ENCODE measurements around the gene RANGAP1.
"Not testable (repeated sequence)": the region's sequence is repeated elsewhere in the genome, so short reads cannot be mapped to it uniquely, and the experiment has no call there.

Gene RANGAP1

DNA sequence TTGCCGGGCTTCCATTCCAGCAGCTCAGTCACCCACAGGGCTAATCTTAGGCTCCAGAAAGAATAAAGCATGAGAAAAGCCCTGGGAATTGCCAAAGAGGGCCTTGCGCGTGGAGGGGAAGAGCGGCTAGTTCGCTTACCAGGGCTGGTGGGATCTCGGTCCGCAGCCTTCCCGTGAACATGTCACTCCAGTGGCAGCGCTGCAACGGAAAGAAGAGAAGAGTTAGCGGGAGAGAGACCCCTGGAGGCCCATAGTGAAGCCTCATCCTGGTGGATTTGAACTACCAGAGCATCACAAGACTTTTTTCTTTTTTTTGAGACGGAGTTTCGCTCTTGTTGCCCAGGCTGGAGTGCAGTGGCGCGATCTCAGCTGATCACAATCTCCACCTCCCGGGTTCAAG, 18.0 kb downstream of the RANGAP1 start:
- intact Hi-C loops (cut with DNase I), result no loop called here
- DNase-seq, result no peak

DNA sequence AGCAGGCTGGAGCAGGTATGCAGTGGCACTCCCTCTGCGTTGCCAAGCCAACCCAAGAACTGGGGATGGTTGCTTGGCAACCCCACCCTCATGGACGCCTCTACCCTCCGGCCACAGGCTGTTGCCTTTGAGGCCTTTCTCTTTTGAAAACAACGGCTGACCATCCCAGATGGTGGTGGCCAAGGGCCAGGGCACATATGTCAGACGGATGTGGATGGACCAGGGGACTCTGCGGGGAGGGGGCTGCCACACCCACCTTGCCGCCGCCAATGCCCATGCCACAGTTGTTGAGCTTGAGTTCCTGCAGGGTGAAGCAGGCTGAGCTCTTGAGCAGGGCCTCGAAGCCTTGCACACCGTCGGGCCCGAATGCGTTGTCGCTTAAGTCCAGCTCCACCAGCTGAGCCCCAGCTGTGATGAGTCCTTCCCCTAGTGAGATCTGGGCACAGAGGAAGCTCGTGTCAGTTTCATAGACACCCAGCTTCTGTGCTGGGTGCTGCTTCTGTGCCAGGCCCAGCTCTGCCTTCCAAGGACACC, 21.5 kb downstream of the RANGAP1 start:
- intact Hi-C loops (cut with DNase I), result no loop called here
- peak; percentile 68 to 96 (median 90) for DNase-seq

DNA sequence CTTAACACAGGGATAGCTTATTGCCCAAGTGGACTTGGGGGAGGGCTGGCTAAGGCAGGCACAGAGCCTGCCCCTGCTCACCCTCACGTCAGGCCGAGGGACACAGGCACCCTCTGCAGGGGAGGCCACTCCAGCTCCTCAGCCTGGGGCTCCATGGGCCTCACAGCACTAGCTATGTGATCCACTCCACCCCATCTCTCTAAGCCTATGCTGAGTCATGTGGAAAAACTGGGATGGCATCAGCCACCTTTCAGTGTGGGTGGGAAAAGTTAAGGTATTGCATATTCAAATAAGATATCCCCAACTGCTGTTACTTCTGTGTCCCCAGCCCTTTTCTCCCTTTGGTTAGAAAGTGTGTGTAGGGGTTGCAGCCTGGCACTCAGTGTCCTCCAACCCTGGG, 22.3 kb downstream of the RANGAP1 start:
- intact Hi-C loops (cut with DNase I), result no loop called here
- DNase-seq, result peak in 26 of 42 donors; percentile 22 to 75 (median 50)

DNA sequence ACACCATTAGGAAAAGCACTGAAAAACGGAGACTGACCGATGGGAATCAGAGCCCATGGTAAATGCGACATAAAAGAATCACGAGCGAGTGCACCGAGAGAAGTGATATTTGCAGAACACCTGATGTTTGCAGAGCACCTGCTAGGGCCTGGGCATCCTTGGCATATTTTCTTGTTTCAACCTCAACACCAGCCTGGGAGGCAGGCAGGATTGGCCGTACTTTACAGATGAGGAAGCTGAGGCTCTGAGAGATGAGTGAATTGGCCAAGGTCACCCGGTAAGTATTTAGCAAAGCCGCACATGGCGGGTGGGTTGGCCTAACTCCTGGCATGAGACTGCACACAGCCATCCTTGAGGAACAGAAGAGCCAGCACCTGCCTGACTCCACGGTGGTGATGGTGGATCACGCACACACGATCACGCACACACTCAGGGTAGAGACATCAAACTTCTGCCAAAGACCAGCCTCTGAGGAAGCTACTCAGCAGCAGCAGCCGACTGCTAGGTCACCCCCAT, 23.7 kb downstream of the RANGAP1 start:
- intact Hi-C loops (cut with DNase I), result no loop called here
- DNase-seq, result no peak

DNA sequence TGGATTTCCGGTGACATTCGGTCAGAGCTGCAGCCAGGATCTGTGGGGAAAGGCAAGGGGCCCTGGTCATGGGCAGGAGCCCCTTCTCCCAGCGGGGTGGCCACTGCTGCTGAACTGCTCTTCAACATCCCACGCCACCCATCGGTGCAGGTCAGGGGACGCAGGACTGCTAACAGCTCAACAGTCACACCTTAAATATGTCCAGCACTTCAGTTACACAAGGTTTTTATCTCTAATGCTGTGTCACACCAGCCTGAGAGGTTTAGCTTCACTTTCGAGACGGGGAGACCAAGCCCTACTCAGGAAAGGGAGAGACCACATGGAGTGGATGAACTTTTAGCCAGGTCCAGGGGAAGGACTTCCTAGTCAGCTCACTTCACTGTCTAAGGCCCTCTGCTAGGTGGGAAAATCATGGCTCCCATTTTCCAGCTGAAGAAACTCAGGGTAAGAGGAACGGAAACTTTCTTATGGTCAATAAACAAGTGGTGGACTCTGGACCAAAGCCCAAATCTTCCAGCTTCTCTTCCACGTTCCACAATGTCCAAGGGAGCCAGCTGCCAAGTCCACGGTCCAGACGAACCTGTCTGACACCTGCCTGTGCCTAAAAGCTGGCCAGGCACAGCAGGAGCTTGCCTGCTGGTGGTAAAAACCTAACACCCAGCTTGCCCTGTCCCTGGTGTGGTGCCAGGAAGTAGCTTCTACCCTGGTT, 24.3 kb downstream of the RANGAP1 start:
- intact Hi-C loops (cut with DNase I), result no loop called here

DNA sequence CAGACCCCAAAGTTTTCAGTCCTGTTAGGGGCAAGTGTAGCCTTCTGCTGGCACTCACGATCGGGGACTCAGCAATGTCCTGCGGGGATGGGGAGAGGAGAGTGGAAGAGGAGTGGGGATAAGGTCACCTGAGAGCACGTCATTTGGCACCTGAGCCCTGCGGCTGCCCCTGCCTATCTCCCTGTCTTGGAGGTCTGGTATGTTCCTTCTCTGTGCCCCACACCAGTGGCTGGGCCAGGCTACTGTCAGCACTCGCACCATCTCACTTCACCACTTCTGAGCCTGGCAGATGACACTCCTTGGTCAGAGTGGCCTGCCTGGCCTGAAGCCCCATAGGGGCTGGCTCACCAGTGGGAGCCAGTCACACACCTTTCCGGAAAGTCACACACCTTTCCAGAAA, 25.1 kb downstream of the RANGAP1 start:
- no peak for DNase-seq

More for the DNA sequence above, 24.3 kb downstream of the RANGAP1 start:
- no peak for DNase-seq

DNA sequence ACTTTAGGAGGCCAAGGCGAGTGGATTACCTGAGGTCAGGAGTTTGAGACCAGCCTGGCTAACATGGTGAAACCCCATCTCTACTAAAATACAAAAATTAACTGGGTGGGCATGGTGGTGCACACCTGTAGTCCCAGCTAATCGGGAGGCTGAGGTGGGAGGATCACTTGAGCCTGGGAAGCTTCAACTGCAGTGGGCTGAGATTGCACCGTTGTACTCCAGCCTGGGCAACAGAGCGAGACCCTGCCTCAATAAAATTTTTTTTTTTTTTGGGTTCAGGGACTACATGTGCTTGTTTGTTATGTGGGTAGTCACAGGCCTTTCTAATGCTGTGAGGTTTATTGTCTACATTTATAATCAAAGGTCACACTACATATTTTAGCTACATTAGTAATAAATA, 26.2 kb downstream of the RANGAP1 start:
- intact Hi-C loops (cut with DNase I), result not testable (repeated sequence)

More for the DNA sequence above, 25.1 kb downstream of the RANGAP1 start:
- intact Hi-C loops (cut with DNase I), result no loop called here

DNA sequence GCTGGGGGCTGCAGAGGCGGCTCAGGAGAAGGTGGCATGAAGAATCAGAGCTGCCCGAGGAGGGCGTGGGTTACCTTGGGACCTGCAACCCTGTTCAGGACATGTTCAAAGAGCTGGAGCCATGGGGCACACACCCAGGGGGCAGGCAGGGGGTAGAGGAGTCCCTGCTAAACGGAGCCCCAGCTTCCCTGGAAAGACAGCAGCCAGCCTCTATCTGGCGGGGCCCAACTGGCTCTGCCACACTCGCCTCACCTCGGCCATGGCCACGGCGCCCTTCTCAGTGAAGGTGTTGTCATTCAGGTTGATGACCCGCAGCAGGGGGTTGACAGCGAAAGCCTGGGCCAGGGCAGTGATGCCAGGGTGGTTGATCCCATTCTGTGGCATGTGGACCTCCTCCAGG, 28.3 kb downstream of the RANGAP1 start:
- DNase-seq, result no peak
- intact Hi-C loops (cut with DNase I), result no loop called here

More for the DNA sequence above, 26.2 kb downstream of the RANGAP1 start:
- not testable (repeated sequence) for DNase-seq

DNA sequence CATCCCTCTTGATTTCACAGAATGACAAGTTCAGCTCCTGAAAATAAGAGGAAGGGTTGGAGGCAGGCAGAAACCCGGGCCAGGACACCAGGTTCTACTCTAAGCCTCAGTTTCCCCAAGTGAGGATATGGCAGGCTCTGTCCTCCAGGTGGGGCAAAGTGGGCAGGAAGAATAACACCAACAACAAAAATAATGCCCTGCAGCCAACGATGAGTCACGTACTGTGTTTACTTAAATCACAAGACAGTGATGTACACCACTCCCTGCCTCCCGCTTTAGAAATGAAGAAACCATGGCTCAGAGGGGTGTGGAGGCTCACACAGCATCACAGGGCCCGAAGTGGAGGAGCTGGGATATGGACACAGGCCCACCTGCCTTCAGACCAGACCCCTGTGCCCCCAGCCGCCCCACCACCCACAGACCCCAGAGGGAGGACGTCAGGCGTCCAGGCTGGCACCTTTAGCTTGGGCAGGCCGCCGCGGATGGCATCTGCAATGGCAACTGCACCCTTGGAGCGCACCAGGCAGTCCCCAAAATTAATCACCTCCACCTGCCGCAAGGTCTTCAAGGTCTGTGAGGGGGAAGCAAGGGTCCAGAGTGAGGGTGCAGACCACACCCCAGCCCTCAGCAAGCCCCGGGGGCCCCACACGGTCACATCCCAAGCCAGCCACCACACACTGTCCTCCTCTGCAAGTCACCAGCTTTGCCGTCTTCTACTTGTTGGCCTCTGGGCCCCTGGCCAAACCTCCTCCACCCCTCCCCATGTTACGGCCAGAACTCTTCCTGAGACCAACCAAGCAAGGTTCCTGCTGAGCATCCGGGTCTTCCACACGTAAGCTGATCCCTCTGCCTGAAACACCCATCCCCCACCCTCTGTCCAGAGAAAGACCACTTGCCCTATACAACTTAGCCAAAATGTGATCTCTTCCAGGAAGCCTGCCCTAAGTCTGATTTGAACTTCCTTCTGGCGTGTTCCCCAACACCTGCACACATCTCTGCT, 29.4 kb downstream of the RANGAP1 start:
- DNase-seq, result no peak
- intact Hi-C loops (cut with DNase I), result no loop called here

DNA sequence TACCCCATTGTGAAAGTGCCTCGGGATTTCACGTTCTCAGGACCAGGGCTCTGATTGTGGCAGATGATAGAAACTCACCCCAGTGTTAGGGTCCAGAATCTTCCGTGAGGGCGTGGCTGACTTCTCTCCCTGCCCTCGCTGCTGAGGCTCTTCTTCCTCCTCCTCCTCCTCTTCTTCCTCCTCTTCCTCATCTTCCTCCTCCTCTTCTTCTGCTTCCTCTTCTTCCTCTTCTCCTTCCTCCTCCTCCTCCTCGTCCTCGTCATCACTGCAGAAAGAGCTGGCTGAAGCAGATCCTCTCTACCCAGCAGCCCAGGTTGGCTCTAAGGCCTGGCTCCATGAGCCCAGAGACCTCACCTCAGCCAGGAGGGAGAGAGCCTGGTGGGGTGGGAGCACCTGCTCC, 31.8 kb downstream of the RANGAP1 start:
- intact Hi-C loops (cut with DNase I), result no loop called here
- no peak for DNase-seq

DNA sequence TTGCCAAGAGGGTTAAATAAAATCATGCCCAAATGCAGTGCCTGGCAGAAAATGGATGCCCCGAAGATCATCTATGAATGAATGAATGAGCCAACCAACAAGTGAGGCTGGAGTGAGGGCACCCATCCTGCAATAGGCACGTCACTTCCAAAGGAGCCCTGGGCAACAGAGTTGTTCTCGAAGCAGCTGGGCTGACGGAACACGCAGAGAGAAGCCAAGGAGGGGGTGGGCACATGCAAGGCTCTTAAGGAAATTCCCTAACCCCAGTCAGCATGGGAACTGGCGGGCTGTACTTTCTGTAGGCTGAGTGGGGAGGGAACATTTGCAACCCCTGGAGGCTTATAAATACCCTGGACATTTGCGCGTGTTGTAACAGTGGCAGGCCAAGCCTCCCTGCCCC, 33.6 kb downstream of the RANGAP1 start:
- intact Hi-C loops (cut with DNase I), result no loop called here
- no peak for DNase-seq

DNA sequence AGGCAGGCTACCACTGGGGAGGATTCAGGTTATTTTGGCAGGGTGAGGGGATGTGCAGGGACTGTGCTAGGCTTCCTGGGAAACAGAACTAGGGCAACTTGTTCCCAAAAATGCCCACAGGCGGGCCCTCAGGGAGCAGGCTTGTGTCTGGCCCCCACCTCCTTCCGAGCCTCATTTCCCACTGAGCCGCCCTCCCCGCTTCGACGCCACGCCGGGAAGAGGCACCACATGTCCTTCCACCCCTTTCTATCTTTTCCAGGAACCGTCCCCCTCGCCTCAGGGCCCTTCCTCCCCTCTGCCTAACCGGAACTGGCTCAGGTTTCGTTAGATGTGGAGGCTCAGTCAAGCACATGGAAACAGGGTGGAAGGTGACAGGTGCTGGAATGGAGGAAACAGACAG, 35.9 kb downstream of the RANGAP1 start:
- intact Hi-C loops (cut with DNase I), result no loop called here
- DNase-seq, result no peak

DNA sequence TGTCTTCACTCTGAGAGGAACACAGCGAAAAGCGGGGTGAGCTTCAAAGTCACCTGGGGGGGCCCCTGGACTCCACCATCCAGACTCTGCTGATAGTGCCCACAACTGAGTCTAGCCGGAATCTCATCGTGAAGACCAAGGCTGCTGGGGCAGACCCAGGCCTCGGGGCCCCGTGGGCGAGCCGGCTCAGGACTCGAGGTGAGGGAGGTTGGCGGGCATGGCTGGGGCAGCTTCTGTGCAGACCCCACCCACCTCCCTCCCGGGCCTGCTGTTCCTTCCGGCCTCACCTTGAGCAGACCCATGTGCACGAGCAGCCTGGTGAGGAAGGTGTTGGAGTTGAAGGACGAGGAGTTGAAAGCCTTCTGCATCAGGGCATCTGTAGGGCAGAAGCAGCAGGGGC, 36.5 kb downstream of the RANGAP1 start:
- no peak for DNase-seq
- intact Hi-C loops (cut with DNase I), result no loop called here

DNA sequence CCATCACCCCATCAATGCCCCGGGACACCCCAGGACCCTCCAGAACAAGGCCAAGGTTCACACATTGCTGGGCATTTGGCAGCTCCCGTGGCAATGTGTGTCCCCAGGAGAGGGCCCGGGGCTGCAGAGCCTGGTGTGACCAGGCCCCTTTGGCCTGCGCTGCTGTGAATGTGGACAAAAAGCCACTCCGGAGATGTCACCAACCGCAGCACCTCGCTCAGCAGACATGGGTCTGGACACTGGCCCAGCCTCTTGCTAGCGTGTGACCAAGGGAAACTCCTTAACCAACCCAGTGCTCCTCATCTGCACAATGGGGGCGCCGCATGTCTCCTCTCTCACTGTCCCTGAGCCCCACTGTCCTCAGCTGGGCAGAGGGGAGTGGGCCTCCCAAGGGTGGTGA, 37.2 kb downstream of the RANGAP1 start:
- no peak for DNase-seq
- intact Hi-C loops (cut with DNase I), result no loop called here

DNA sequence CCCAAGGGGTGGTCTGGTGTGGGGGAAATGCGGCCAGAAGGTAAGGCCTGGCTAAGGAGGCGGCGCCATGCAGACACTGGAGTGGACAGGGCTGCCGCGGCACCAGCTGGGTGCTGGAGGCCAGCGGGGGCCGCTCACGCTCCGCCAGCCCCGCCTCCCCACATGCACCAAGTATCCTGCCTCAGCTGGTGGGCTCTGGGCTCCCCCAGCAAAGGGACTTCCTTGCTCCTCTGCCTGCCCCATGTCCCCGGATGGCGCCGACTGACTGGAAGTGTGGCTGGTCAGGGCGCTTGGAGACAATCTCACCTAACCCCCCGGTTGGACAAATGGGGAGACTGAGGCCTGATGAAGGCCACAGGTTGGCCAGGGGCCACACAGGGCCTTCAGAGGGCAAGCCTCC, 37.7 kb downstream of the RANGAP1 start:
- DNase-seq, result no peak
- intact Hi-C loops (cut with DNase I), result no loop called here

DNA sequence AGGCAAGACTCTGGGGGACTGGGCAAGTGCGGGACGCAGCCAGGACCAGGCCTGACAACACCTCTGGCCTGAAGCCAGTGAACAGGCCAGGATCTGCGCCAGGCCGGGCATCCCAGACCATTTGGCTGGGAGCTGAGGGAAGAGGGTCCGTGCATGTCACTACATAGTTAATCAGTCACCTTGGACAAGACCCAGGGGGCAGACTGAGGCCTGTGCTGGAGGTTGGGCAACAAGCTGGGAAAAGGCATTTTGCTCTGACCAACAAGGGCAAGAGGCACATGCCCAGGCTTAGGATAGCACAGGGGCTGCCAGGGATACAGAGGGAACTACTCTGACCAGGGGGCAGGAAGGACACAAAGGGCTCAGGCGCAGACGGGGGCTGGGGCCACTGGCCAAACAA, 38.3 kb downstream of the RANGAP1 start:
- intact Hi-C loops (cut with DNase I), result no loop called here
- peak in 1 of 42 donors; percentile 54 for DNase-seq

DNA sequence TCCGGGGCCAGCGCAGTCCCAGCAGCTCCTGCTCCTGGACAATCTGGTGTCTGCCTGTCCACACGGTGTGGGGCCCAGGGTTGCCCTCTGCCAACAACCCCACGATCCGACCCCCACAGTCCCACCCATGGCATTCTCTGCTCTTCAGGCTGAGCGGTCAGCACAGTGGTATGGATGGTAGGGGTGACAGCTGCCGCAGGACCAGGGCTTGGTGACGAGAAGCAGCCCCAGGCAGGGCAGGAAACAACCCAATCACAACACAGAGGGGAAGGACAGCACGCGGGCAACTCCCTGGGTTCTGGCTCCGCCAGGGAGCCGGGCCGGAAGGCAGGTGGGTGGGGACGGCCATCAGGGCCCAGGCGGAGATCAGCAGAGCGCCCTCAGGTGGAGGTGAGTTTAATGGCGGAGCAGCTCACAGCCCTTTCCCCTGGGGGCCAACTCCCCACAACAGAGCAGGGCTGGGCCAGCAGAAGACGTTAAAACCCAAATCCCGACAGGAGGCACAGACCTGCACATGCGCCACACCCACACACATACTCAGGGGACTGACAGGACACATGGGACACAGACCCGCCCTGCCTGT, 40.0 kb downstream of the RANGAP1 start:
- intact Hi-C loops (cut with DNase I), result no loop called here
- no peak for DNase-seq

DNA sequence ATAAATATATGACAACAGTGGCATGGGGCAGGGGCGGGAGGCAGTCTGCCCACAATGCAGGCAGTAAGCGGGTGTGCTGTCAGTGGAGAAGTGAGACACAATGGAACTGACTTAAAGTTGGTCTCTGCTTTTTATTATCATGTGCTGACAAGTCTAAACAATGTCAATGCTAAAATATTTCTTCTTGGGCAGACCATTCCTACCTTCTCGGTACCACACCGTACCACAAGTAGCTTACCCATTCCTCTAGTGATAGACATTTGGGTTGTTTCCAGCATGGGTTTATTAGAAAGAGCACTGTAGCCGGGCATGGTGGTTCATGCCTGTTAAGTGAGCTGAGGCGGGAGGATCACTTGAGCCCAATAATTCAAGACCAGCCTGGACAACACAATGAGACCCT, 42.6 kb downstream of the RANGAP1 start:
- intact Hi-C loops (cut with DNase I), result no loop called here
- no peak for DNase-seq

DNA sequence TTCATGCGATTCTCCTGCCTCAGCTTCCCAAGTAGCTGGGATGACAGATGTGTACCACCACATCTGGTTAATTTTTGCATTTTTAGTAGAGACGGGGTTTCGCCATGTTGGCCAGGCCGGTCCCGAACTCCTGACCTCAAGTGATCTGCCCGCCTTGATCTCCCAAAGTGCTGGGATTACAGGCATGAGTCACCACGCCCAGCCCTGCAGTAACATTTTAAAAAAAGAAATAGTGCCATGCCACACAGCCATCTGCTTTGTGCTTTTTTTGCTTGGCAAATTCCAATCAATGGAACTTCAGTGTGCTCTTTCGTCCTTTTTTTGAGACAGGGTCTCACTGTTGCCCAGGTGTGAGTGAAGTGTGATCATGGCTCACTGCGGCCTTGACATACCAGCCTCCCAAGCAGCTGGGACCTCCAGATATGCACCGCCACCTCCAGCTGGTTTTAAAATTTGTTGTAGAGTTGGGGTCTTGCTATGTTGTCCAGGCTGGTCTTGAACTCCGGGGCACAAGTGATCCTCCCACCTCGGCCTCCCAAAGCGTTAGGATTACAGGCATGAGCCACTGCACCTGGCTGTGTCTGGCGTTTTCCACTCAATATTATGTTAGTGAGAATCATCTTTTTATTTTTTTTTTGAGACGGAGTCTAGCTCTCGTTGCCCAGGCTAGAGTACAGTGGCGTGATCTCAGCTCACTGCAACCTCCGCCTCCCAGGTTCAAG, 43.4 kb downstream of the RANGAP1 start:
- no peak for DNase-seq
- intact Hi-C loops (cut with DNase I), result no loop called here

Data from head of caudate nucleus (tissue), 42 donors.